HepG2 (cell line): ENCODE data around the gene THAP9. TPM values are rescaled to one million over a fixed set of nuclear protein-coding genes. Genes with fewer than 3 reads are reported as not detected.

Experiments used
- CHD2 ChIP-seq: IDR thresholded peaks from 2 replicates; pipeline ENCODE4 v1.6.1; 2011; ENCODE audit warnings: low read depth, low read length, improper control_type of control experiment
- ERF ChIP-seq: IDR thresholded peaks from 2 replicates; pipeline ENCODE4 v1.6.1; 2018; ENCODE audit warnings: missing biosample characterization, missing genetic modification reagents
- GTF2F1 ChIP-seq: fragments of 150-350 bp; IDR thresholded peaks from 2 replicates; pipeline ENCODE4 v1.6.1; 2014; ENCODE audit warnings: low read length
- HOXA5 ChIP-seq: sonication (generic); formaldehyde crosslinking; IDR thresholded peaks from 2 replicates; pipeline ENCODE4 v1.4.0; 2020; ENCODE audit warnings: missing genetic modification reagents
- JARID2 ChIP-seq: sonication (generic); formaldehyde crosslinking; IDR thresholded peaks from 2 replicates; pipeline ENCODE4 v1.8.1; 2023; ENCODE audit warnings: missing genetic modification reagents, inconsistent platforms; ENCODE audit not compliant: insufficient replicate concordance
- JUND ChIP-seq: sonication (generic); formaldehyde crosslinking; IDR thresholded peaks from 2 replicates; pipeline ENCODE4 v1.8.0; 2022; ENCODE audit warnings: mild to moderate bottlenecking, missing genetic modification reagents
- KAT2B ChIP-seq: fragments of 150-350 bp; IDR thresholded peaks from 2 replicates; pipeline ENCODE4 v1.6.1; 2014; ENCODE audit warnings: low read depth, low read length, borderline replicate concordance
- MYC ChIP-seq: sonication (generic); formaldehyde crosslinking; IDR thresholded peaks from 2 replicates; pipeline ENCODE4 v1.9.0; 2021; ENCODE audit warnings: missing genetic modification reagents, borderline replicate concordance
- NFE2L1 ChIP-seq: sonication (generic); formaldehyde crosslinking; IDR thresholded peaks from 2 replicates; pipeline ENCODE4 v1.4.0; 2020; ENCODE audit warnings: missing genetic modification reagents, mild to moderate bottlenecking, borderline replicate concordance
- NFE2L2 ChIP-seq: fragments of 150-350 bp; IDR thresholded peaks from 2 replicates; pipeline ENCODE4 v1.6.1; 2014; ENCODE audit warnings: low read length
- NFYC ChIP-seq: IDR thresholded peaks from 2 replicates; pipeline ENCODE4 v1.6.1; 2016; ENCODE audit warnings: missing genetic modification reagents, missing compliant biosample characterization
- PAF1 ChIP-seq: IDR thresholded peaks from 2 replicates; pipeline ENCODE4 v1.6.1; 2016; ENCODE audit warnings: missing genetic modification reagents, missing compliant biosample characterization
- RBFOX2 ChIP-seq: fragments of 200-400 bp; formaldehyde crosslinking; IDR thresholded peaks from 2 replicates; pipeline ENCODE4 v1.6.1; 2017; ENCODE audit warnings: low read depth, mild to moderate bottlenecking, low read length
- SUZ12 ChIP-seq: fragments of 150-350 bp; IDR thresholded peaks from 2 replicates; pipeline ENCODE4 v1.6.1; 2014; ENCODE audit warnings: low read depth, low read length
- TAF15 ChIP-seq: fragments of 200-400 bp; formaldehyde crosslinking; IDR thresholded peaks from one replicate; pipeline ENCODE4 v1.6.1; 2018; ENCODE audit warnings: mild to moderate bottlenecking, low read depth, low read length; ENCODE audit not compliant: poor library complexity, severe bottlenecking
- TEAD2 ChIP-seq: sonication (generic); formaldehyde crosslinking; IDR thresholded peaks from 2 replicates; pipeline ENCODE4 v1.9.0; 2021; ENCODE audit warnings: missing genetic modification reagents
- U2AF2 ChIP-seq: fragments of 200-400 bp; formaldehyde crosslinking; IDR thresholded peaks from 2 replicates; pipeline ENCODE4 v1.6.1; 2017; ENCODE audit warnings: low read depth, mild to moderate bottlenecking, low read length
- ZKSCAN1 ChIP-seq: fragments of 150-350 bp; IDR thresholded peaks from 2 replicates; pipeline ENCODE4 v1.6.1; 2014; ENCODE audit warnings: low read length
- ZNF329 ChIP-seq: sonication (generic); formaldehyde crosslinking; IDR thresholded peaks from 2 replicates; pipeline ENCODE4 v1.9.0; 2021; ENCODE audit warnings: low read depth, mild to moderate bottlenecking, missing genetic modification reagents
- ZNF512B ChIP-seq: sonication (generic); formaldehyde crosslinking; IDR thresholded peaks from 2 replicates; pipeline ENCODE4 v1.5.1; 2020; ENCODE audit warnings: missing genetic modification reagents, mild to moderate bottlenecking, borderline replicate concordance
- ZNF543 ChIP-seq: sonication (generic); formaldehyde crosslinking; IDR thresholded peaks from 2 replicates; pipeline ENCODE4 v1.4.0; 2020; ENCODE audit warnings: mild to moderate bottlenecking, missing genetic modification reagents
- ZNF572 ChIP-seq: sonication (generic); formaldehyde crosslinking; IDR thresholded peaks from 2 replicates; pipeline ENCODE4 v1.5.1; 2020; ENCODE audit warnings: mild to moderate bottlenecking, missing genetic modification reagents
- ZNF577 ChIP-seq: sonication (generic); formaldehyde crosslinking; IDR thresholded peaks from 2 replicates; pipeline ENCODE4 v1.4.0; 2020; ENCODE audit warnings: mild to moderate bottlenecking, low read depth, missing genetic modification reagents, borderline replicate concordance
- ZNF652 ChIP-seq: IDR thresholded peaks from 2 replicates; pipeline ENCODE4 v1.6.1; 2016; ENCODE audit warnings: low read depth, borderline replicate concordance
- ZNF746 ChIP-seq: sonication (generic); formaldehyde crosslinking; IDR thresholded peaks from 2 replicates; pipeline ENCODE4 v1.8.0; 2022; ENCODE audit warnings: mild to moderate bottlenecking, missing genetic modification reagents
- ZNF850 ChIP-seq: sonication (generic); formaldehyde crosslinking; conservative IDR thresholded peaks from 2 replicates; pipeline ENCODE4 v1.9.0; 2021; ENCODE audit warnings: mild to moderate bottlenecking, missing genetic modification reagents
- polyA plus RNA-seq, 8 experiments: library from polyadenylated mRNA; depleted of rRNA in 3 of 8; stranded (reverse) in 7 of 8; unstranded in 1 of 8; fragments of >200 nt; fragmentation: Illumina TruSeq in 4 of 8; extraction: Trizol in 4 of 8; gene quantifications; 2 replicates each; pipeline versions ENCODE4 v1.2.1 to v1.2.3, GENCODE V29; 2011 to 2016; ENCODE audit warnings: low read depth in 4 of 8, missing spikeins in 1 of 8, mixed read lengths in 1 of 8; ENCODE audit not compliant: insufficient read depth in 1 of 8
- total RNA-seq, 5 experiments: library from RNA; depleted of rRNA; stranded (reverse); fragments of >200 nt; fragmentation: Illumina TruSeq; extraction: Trizol; gene quantifications; 2 replicates each; pipeline ENCODE4 v1.2.3, GENCODE V29; 2016; ENCODE audit warnings: low read depth in 1 of 5
- TF ChIP-seq, protein P1 (sequence below): sonication (generic); formaldehyde crosslinking; IDR thresholded peaks from 2 replicates; pipeline ENCODE4 v1.5.0; 2020; ENCODE audit warnings: mild to moderate bottlenecking, missing genetic modification reagents

Gene THAP9
- total and polyA plus RNA-seq, 2 of the 13 experiments (the other 11 are each of a cell fraction or from before 2014, with no cell fraction given): 6.0 to 7.2 TPM

GRCh38 chr4:82900411-82901182 lies at the start of gene THAP9 (continued):
- TF ChIP-seq ZNF512B (CRISPR knock-in tag) (no peak), ZNF652 (CRISPR knock-in tag) (no peak), JUND (CRISPR knock-in tag) (0 out of 2 replicates have a peak, but pooled peaks have one; percentile 10), JARID2 (CRISPR knock-in tag) (no peak), ZNF329 (CRISPR knock-in tag) (no peak), MYC (CRISPR knock-in tag) (peak; percentile 75), U2AF2 (no peak), ZNF543 (peak; percentile 70; the same call in 1 of the 2 replicates), TEAD2 (CRISPR knock-in tag) (no peak), ZKSCAN1 (no peak), NFYC (peak; percentile 97), ZNF577 (CRISPR knock-in tag) (no peak), ERF (CRISPR knock-in tag) (peak; percentile 39; the same call in 1 of the 2 replicates), ZNF572 (no peak; the same call in 1 of the 2 replicates), PAF1 (CRISPR knock-in tag) (no peak), ZNF850 (CRISPR knock-in tag) (no peak), KAT2B (no peak), NFE2L1 (CRISPR knock-in tag) (no peak), TAF15 (no peak), GTF2F1 (0 out of 2 replicates have a peak, but pooled peaks have one; percentile 6), NFE2L2 (no peak), CHD2 (peak; percentile 89), ZNF746 (CRISPR knock-in tag) (no peak; the same call in 1 of the 2 replicates), HOXA5 (peak; percentile 82; the same call in 1 of the 2 replicates), SUZ12 (no peak), RBFOX2 (peak; percentile 95)
- TF ChIP-seq, protein P1, sequence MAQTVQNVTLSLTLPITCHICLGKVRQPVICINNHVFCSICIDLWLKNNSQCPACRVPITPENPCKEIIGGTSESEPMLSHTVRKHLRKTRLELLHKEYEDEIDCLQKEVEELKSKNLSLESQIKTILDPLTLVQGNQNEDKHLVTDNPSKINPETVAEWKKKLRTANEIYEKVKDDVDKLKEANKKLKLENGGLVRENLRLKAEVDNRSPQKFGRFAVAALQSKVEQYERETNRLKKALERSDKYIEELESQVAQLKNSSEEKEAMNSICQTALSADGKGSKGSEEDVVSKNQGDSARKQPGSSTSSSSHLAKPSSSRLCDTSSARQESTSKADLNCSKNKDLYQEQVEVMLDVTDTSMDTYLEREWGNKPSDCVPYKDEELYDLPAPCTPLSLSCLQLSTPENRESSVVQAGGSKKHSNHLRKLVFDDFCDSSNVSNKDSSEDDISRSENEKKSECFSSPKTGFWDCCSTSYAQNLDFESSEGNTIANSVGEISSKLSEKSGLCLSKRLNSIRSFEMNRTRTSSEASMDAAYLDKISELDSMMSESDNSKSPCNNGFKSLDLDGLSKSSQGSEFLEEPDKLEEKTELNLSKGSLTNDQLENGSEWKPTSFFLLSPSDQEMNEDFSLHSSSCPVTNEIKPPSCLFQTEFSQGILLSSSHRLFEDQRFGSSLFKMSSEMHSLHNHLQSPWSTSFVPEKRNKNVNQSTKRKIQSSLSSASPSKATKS (CRISPR knock-in tag): no peak
